NCI-H1694 (cell line): Measurements from ENCODE around the gene TADA2A.
"Not testable (repeated sequence)": the region's sequence is repeated elsewhere in the genome, so short reads cannot be mapped to it uniquely, and the experiment has no call there.

ENCODE experiments used
- DNase-seq: peaks from one replicate; lab custom pipeline; 2025; lab: John Stamatoyannopoulos, UW

The TADA2A gene

GRCh38 chr17:37400505-37400904, 6.2 kb upstream of the TADA2A start:
- no peak for DNase-seq

- not testable (repeated sequence) for DNase-seq
These were observed 1.2 kb upstream of the TADA2A start for GRCh38 chr17:37405522-37405921.

- DNase-seq, result no peak
These were observed 591 bp upstream of the TADA2A start for GRCh38 chr17:37405955-37406634.

DNA sequence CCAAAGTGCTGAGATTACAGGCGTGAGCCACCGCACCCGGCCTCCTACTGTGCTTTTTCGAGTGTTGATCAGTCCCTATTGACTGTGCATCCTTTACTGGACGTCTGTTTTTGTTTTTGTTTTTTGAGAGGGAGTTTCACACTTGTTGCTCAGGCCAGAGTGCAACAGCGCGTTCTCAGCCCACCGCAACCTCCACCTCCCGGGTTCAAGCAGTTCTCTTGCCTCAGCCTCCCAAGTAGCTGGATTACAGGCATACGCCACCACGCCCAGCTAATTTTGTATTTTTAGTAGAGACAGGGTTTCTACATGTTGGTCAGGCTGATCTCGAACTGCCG, 1.4 kb downstream of the TADA2A start:
- DNase-seq, result not testable (repeated sequence)

- DNase-seq, result no peak
These were observed 3.7 kb downstream of the TADA2A start for GRCh38 chr17:37410357-37410756.

- DNase-seq, result no peak
These were observed 7.3 kb downstream of the TADA2A start for GRCh38 chr17:37413875-37414519.

DNA sequence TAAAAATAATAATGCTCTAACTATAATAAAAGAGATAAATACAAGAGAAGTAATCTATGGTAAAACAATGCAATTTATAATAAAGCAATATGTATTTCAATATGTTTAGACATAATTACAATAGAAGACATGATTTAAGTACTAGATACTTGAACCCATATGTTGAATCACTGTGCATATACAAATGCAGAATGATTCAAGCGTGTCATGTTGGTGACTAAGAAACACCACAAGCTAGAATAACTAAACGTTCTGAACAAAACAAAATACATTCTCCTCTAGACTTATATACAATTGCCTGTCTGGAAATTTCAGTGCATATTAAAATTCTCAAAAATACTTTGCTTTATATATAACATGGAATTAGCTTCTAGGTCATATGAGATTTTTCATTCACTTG, 11.2 kb downstream of the TADA2A start:
- DNase-seq, result no peak

GRCh38 chr17:37422971-37423625, 16.4 kb downstream of the TADA2A start:
- DNase-seq, result no peak

DNA sequence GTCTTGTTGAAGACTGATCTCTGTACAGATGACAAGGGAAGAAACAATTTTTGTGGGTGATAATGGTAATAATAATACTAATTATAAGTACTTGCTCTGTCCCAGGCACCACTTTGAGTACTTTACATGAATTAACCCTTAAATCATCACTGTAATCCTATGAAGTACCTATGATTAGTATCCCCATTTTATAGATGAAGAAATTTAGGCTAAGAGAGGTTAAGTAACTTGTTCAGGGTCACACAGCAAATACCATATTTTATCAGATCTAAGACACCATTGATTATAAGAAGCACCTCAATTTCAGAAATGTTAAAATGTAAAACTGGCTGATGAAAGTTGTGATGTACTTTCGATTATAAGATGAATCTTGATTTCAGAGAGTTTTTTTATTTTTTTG, 18.6 kb downstream of the TADA2A start:
- no peak for DNase-seq

DNA sequence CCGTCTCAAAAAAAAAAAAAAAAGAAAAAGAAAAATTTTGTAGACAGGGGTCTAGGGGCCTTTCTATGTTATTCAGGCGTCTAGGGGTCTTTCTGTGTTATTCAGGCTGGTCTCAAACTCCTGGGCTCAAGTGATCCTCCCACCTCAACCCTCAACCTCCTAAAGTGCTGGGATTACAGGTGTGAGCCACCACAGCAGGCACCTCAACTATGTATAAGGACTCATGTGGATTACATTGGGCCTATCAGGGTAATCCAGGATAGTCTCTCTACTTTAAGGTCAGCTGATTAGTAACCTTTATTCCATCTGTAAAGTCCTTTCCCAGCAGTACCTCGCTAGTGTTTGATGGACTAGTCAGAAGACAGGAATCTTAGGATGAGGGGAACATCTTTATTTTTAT, 22.4 kb downstream of the TADA2A start:
- no peak for DNase-seq

- DNase-seq, result no peak
These were observed 22.8 kb downstream of the TADA2A start for GRCh38 chr17:37429453-37429852.

GRCh38 chr17:37430051-37430627, 23.5 kb downstream of the TADA2A start:
- no peak for DNase-seq

GRCh38 chr17:37432671-37433070, 26.0 kb downstream of the TADA2A start:
- no peak for DNase-seq

DNA sequence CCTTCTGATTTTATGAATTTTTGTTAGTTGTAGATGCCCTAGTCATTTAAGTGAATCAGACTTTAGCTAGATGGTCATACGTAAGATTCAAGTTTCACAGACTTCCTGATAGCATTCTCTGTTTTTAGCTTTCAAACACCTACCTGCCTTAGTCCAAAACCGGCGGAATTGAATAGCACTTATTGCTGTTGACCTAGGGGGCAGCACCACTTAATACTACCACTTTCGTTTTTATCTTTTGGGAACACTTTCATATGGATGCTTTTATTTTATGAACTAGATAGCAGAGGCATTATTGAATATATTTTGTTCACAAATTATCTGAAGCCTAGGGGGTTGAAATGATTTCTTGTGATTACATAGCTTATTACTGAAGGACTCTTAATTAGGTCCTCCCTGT, 31.5 kb downstream of the TADA2A start:
- DNase-seq, result peak; percentile 17

- DNase-seq, result no peak
These were observed 33.7 kb downstream of the TADA2A start for GRCh38 chr17:37440424-37440823.

DNA sequence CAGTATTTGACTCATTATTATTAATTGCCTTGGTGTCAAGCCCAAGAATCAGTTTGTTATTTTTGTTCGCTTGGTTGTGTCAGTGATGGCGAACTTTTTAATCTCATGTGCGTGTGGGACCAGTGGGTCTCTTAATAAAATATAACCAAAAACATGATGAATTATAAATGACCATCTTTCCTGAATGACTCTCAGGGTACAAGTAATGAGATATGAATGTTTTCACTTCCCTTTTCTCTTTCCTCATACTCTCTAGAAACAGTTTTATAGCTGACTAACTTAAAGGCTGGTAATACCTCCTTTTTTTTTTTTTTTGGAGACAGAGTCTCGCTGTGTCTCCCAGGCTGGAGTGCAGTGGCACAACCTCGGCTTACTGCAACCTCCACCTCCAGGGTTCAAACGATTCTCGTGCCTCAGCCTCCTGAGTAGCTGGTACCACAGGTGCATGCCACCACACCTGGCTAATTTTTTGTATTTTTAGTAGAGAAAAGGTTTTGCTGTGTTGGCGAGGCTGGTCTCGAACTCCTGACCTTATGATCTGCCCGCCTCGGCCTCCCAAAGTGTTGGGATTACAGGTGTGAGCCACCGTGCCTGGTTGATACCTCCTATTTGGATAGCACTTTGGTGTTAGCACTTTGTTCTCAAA, 34.8 kb downstream of the TADA2A start:
- DNase-seq, result not testable (repeated sequence)

DNA sequence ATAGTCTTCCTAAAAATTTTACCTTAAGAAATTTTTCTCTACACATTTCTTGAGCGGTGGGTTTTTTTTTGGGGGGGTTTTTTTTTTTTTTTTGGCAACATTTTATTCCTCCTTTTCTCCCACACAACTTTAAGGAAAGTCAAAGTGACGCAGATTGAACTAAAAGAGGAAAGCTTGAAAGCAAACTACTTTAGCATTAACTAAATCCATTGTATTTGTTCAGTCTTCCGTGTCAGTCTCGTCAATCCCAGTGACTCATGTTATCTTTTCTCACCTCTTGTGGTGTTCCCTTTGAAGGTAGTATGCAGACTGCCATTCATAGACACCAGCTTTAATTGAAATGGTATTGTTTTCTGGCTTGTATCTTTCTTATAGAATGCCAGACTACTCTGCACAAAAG, 39.3 kb downstream of the TADA2A start:
- DNase-seq, result no peak

DNA sequence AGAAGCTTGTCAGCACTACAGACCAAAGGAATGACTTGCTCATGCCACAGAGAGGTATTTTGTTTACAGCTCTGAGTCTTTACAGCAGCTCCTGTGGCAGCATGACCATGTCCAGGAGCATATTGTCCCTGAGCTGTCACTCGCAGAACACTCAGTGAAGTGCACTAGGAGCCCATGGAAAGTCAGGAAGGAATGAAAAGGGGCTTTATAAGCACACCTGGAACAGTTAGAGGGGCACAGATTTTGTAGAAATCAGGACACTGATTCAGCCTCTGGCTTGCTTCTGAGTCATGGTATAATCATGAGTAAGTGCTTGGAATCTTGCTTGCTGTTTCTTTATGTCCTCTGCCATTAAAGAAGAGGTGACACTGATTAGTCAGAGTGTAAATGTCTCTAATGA, 41.0 kb downstream of the TADA2A start:
- no peak for DNase-seq

GRCh38 chr17:37450112-37450511, 43.4 kb downstream of the TADA2A start:
- no peak for DNase-seq

- not testable (repeated sequence) for DNase-seq
These were observed 51.1 kb downstream of the TADA2A start for GRCh38 chr17:37457801-37458200.

DNA sequence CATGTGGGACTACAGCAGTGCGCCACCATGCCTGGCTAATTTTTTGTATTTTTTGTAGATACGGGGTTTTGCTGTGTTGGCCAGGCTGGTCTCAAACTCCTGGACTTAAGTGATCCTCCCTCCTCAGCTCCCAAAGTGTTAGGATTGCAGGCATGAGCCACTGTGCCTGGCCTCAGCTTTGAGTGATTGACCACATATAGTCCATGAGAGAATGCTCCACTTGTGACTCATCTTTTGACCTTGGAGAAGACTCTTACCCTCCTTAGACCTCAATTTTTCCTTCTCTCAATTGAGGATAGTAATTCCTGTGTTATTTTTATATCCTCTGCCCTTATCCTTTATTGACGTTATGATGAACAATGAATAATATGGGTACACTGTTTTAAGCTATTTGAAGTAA, 52.1 kb downstream of the TADA2A start:
- DNase-seq, result no peak

GRCh38 chr17:37461668-37462067, 55.0 kb downstream of the TADA2A start:
- no peak for DNase-seq

GRCh38 chr17:37462492-37462891, 55.8 kb downstream of the TADA2A start:
- no peak for DNase-seq
